Astrocyte of the cerebellum (primary cell): Measurements from ENCODE around the gene NDUFA8.

Source experiments
- DNase-seq: peaks from one replicate; pipeline ENCODE4 v3.0.0-alpha.2; 2011; ENCODE audit warnings: low read depth
- H3K4me3 ChIP-seq: 2 replicates; pipeline ENCODE4 v1.5.1; 2011; ENCODE audit warnings: mild to moderate bottlenecking, low read depth, low read length, moderate library complexity
- CTCF ChIP-seq: IDR thresholded peaks from 2 replicates; pipeline ENCODE4 v1.5.1; 2012; ENCODE audit warnings: low read length, low read depth, moderate library complexity, mild to moderate bottlenecking; ENCODE audit errors: missing control alignments
- in situ Hi-C: cut with HindIII; loops from 2 replicates; pipeline ENCODE4 v1.10.0; 2017; ENCODE audit warnings: low sequenced_read_pairs

The NDUFA8 gene

GRCh38 chr9:122176916-122177315 is 17.3 kb upstream of the NDUFA8 start:
- in situ Hi-C loops, result no loop called here
- no peak for TF ChIP-seq CTCF
- no peak overlapping the region for H3K4me3 ChIP-seq

GRCh38 chr9:122173670-122174069 is 14.1 kb upstream of the NDUFA8 start:
- no peak overlapping the region for H3K4me3 ChIP-seq
- in situ Hi-C loops, result no loop called here
- DNase-seq, result no peak
- TF ChIP-seq CTCF, result no peak

More at GRCh38 chr9:122176916-122177315, 17.3 kb upstream of the NDUFA8 start:
- DNase-seq, result no peak

- no peak overlapping the region for H3K4me3 ChIP-seq
- TF ChIP-seq CTCF, result no peak
- DNase-seq, result no peak
- in situ Hi-C loops, result no loop called here
Measured at GRCh38 chr9:122172131-122172530, 12.6 kb upstream of the NDUFA8 start.

- no peak for DNase-seq
- TF ChIP-seq CTCF, result no peak
- in situ Hi-C loops, result no loop called here
- H3K4me3 ChIP-seq, result no peak overlapping the region
Measured at GRCh38 chr9:122168356-122168755, 8.8 kb upstream of the NDUFA8 start.

GRCh38 chr9:122164286-122164685 is 4.7 kb upstream of the NDUFA8 start:
- no peak overlapping the region for H3K4me3 ChIP-seq
- no peak for DNase-seq
- TF ChIP-seq CTCF, result no peak
- in situ Hi-C loops, result no loop called here

- in situ Hi-C loops, result no loop called here
- DNase-seq, result no peak
- no peak for TF ChIP-seq CTCF
- no peak overlapping the region for H3K4me3 ChIP-seq
Measured at GRCh38 chr9:122162415-122162814, 2.8 kb upstream of the NDUFA8 start.

- in situ Hi-C loops, result no loop called here
- peak overlapping the region; percentile 97 for H3K4me3 ChIP-seq
- no peak for DNase-seq
- no peak for TF ChIP-seq CTCF
Measured at GRCh38 chr9:122159925-122160246, 307 bp upstream of the NDUFA8 start.
